ENCODE results near the gene UBE2J2.

GRCh38 chr1:1270813-1271212 is 2.8 kb downstream of the UBE2J2 start:
- TF ChIP-seq POLR2A (IDR thresholded peaks at IDR 0.05; ENCODE audit: low read depth, low read length) (no peak), POLR2AphosphoS5 (IDR thresholded peaks at IDR 0.05; ENCODE audit: insufficient read depth, low read depth, low read length) (no peak), EZH2 (IDR thresholded peaks at IDR 0.05; ENCODE audit: borderline replicate concordance, low read depth, low read length, severe bottlenecking) (no peak), GATA2 (IDR thresholded peaks at IDR 0.05; ENCODE audit: insufficient read depth, insufficient read length, low read depth, low read length) (no peak), MYC (IDR thresholded peaks at IDR 0.05; ENCODE audit: low read depth, low read length) (no peak)
- TF ChIP-seq, protein P1, sequence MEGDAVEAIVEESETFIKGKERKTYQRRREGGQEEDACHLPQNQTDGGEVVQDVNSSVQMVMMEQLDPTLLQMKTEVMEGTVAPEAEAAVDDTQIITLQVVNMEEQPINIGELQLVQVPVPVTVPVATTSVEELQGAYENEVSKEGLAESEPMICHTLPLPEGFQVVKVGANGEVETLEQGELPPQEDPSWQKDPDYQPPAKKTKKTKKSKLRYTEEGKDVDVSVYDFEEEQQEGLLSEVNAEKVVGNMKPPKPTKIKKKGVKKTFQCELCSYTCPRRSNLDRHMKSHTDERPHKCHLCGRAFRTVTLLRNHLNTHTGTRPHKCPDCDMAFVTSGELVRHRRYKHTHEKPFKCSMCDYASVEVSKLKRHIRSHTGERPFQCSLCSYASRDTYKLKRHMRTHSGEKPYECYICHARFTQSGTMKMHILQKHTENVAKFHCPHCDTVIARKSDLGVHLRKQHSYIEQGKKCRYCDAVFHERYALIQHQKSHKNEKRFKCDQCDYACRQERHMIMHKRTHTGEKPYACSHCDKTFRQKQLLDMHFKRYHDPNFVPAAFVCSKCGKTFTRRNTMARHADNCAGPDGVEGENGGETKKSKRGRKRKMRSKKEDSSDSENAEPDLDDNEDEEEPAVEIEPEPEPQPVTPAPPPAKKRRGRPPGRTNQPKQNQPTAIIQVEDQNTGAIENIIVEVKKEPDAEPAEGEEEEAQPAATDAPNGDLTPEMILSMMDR (IDR thresholded peaks at IDR 0.05; ENCODE audit: extremely low read depth in 1 of 2, insufficient read depth in 1 of 2, low read depth in 1 of 2, low read length in 2 of 2): no peak
- TF ChIP-seq, protein P2, sequence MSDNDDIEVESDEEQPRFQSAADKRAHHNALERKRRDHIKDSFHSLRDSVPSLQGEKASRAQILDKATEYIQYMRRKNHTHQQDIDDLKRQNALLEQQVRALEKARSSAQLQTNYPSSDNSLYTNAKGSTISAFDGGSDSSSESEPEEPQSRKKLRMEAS (IDR thresholded peaks at IDR 0.05; ENCODE audit: insufficient read depth, insufficient read length): no peak
